ENCODE results near the gene MGLL.

- TF ChIP-seq CTCF (IDR thresholded peaks at IDR 0.05) = no peak
- TF ChIP-seq, protein P1, sequence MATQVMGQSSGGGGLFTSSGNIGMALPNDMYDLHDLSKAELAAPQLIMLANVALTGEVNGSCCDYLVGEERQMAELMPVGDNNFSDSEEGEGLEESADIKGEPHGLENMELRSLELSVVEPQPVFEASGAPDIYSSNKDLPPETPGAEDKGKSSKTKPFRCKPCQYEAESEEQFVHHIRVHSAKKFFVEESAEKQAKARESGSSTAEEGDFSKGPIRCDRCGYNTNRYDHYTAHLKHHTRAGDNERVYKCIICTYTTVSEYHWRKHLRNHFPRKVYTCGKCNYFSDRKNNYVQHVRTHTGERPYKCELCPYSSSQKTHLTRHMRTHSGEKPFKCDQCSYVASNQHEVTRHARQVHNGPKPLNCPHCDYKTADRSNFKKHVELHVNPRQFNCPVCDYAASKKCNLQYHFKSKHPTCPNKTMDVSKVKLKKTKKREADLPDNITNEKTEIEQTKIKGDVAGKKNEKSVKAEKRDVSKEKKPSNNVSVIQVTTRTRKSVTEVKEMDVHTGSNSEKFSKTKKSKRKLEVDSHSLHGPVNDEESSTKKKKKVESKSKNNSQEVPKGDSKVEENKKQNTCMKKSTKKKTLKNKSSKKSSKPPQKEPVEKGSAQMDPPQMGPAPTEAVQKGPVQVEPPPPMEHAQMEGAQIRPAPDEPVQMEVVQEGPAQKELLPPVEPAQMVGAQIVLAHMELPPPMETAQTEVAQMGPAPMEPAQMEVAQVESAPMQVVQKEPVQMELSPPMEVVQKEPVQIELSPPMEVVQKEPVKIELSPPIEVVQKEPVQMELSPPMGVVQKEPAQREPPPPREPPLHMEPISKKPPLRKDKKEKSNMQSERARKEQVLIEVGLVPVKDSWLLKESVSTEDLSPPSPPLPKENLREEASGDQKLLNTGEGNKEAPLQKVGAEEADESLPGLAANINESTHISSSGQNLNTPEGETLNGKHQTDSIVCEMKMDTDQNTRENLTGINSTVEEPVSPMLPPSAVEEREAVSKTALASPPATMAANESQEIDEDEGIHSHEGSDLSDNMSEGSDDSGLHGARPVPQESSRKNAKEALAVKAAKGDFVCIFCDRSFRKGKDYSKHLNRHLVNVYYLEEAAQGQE (IDR thresholded peaks at IDR 0.05; ENCODE audit: insufficient read depth in 1 of 2, low read depth in 2 of 2, low read length in 1 of 2) = no peak
- TF ChIP-seq SIN3A (IDR thresholded peaks at IDR 0.05; ENCODE audit: borderline replicate concordance, insufficient read depth, low read depth, low read length) = no peak
- no peak for TF ChIP-seq POLR2AphosphoS5 (IDR thresholded peaks at IDR 0.05; ENCODE audit: low read depth, low read length)
Observed at GRCh38 chr3:127789051-127789450, 33.3 kb downstream of the MGLL start.
